Body of pancreas (tissue), 4 donors: Measurements from ENCODE around the gene PTHLH.

Experiments used
- POLR2A ChIP-seq, 3 donors: fragments of 450-650 bp; IDR thresholded peaks; one replicate each; pipeline ENCODE4 v1.6.1; 2016; ENCODE audit warnings: antibody characterized with exemption in 3 of 3, mild to moderate bottlenecking in 2 of 3
- TF ChIP-seq, protein P1 (sequence below), 7 experiments: fragments of 450-650 bp in 4 of 7; fragments of 200-600 bp in 3 of 7; sonication (generic) in 3 of 7; IDR thresholded peaks; one replicate each; pipeline ENCODE4 v1.5.1; 2016 to 2019; ENCODE audit warnings: antibody characterized with exemption in 7 of 7

DNA sequence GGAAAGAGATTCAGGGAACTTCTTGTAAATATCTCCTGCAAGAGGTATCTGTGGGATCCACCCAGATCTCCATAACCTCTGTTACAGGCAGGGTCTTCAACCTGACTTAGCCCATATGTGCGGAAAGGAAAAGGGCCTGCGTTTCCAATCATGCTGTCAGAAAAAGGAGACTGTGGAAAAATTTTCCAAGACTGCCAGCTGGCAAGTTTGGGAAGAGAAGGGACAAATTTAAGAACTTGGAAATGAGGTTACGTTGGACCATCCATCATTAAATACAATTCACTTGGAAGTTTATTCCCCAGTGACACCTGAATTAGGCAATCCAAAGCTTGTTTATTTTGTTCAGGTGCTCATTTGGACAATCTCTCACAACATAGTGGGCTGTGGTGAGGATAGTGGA, 13.9 kb downstream of the PTHLH start:
- TF ChIP-seq, protein P1, sequence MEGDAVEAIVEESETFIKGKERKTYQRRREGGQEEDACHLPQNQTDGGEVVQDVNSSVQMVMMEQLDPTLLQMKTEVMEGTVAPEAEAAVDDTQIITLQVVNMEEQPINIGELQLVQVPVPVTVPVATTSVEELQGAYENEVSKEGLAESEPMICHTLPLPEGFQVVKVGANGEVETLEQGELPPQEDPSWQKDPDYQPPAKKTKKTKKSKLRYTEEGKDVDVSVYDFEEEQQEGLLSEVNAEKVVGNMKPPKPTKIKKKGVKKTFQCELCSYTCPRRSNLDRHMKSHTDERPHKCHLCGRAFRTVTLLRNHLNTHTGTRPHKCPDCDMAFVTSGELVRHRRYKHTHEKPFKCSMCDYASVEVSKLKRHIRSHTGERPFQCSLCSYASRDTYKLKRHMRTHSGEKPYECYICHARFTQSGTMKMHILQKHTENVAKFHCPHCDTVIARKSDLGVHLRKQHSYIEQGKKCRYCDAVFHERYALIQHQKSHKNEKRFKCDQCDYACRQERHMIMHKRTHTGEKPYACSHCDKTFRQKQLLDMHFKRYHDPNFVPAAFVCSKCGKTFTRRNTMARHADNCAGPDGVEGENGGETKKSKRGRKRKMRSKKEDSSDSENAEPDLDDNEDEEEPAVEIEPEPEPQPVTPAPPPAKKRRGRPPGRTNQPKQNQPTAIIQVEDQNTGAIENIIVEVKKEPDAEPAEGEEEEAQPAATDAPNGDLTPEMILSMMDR (IDR thresholded peaks at IDR 0.05), result no peak
- TF ChIP-seq POLR2A (IDR thresholded peaks at IDR 0.05), result no peak
